ENCODE data around the gene WDR82. TPM values are rescaled to one million over a fixed set of nuclear protein-coding genes. Genes with fewer than 3 reads are reported as not detected.

WDR82 gene
- total RNA-seq, 1 donor from 2014 or later, result 49.2 TPM

DNA sequence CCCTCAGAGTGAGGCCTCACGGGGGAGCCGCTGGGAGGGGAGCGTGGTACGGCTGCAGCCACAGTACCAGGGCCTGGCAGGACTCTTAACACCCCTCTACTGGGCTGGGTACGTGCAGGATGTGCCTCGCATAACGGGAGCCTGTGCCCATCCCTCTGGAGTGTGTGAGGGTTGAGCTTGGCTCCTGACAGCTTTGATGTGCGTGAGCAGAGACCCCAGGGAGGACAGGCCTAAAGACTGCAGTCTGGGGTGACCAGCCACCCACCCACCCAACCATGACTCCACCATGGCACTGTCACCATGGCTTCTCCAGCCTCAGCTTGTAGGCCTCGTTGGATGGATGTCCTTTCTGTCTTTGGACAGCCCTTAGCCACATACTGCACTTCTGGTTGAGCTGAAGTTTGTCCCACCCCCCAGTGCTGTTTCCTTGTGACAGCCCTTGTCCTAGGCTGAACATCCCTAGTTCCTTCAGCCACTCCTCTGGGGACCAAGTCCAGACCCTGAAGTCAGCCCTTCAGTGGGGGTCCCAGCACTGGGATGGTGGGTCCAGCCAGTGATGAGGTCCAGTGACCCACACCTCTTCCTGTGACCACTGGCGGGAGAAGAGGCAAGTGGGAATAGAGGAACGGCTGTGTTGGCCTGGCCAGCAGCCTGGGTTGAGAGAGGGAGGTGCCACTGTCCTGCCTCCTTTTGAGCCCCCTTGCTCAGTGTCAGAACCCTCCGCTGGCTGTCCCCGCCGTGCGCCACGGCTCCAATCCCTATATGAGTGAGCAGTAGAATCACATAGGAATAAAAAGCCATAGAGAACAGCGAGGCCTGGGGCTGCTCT is 15.3 kb upstream of the WDR82 start:
- peaks cover 16% of the 10 kb centered on the region for H3K27me3 Mint-ChIP-seq (ENCODE audit: insufficient read depth, low read depth)
- no peaks in the 10 kb centered on the region for H3K9me3 ChIP-seq (ENCODE audit: low read depth)
- H3F3A ChIP-seq (ENCODE audit: low read depth), result peaks cover 1% of the 10 kb centered on the region
- TF ChIP-seq, protein P1, sequence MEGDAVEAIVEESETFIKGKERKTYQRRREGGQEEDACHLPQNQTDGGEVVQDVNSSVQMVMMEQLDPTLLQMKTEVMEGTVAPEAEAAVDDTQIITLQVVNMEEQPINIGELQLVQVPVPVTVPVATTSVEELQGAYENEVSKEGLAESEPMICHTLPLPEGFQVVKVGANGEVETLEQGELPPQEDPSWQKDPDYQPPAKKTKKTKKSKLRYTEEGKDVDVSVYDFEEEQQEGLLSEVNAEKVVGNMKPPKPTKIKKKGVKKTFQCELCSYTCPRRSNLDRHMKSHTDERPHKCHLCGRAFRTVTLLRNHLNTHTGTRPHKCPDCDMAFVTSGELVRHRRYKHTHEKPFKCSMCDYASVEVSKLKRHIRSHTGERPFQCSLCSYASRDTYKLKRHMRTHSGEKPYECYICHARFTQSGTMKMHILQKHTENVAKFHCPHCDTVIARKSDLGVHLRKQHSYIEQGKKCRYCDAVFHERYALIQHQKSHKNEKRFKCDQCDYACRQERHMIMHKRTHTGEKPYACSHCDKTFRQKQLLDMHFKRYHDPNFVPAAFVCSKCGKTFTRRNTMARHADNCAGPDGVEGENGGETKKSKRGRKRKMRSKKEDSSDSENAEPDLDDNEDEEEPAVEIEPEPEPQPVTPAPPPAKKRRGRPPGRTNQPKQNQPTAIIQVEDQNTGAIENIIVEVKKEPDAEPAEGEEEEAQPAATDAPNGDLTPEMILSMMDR (IDR thresholded peaks at IDR 0.05), result no peak
- TF ChIP-seq EZH2 (IDR thresholded peaks at IDR 0.05) (no peak), EZH2phosphoT487 (IDR thresholded peaks at IDR 0.05) (no peak)
- no peaks in the 10 kb centered on the region for H3K79me2 ChIP-seq (ENCODE audit: low read depth)
- no peaks in the 10 kb centered on the region for H3K27me3 ChIP-seq
- peaks cover 3% of the 10 kb centered on the region for H3K36me3 Mint-ChIP-seq
- H3K4me1 ChIP-seq, result peaks cover 11% of the 10 kb centered on the region
- H3K9ac ChIP-seq, result no peak overlapping the region
- no peak overlapping the region for H3K4me3 Mint-ChIP-seq
- no peak for DNase-seq (ENCODE audit: low spot score)
- peaks cover 26% of the 10 kb centered on the region for H3K4me1 Mint-ChIP-seq
- H3K27ac ChIP-seq, result no peak overlapping the region
- no peaks in the 10 kb centered on the region for H3K9me3 Mint-ChIP-seq
- H3K27ac Mint-ChIP-seq, result no peak overlapping the region
- H4K20me1 ChIP-seq (ENCODE audit: low read depth), result no peaks in the 10 kb centered on the region
- H3K36me3 ChIP-seq, result no peaks in the 10 kb centered on the region
- no peak overlapping the region for H3K4me2 ChIP-seq
- H3K4me3 ChIP-seq, result no peak overlapping the region
- no peak overlapping the region for H2AFZ ChIP-seq (replicated peaks)

GRCh38 chr3:52292247-52293065 is 14.0 kb upstream of the WDR82 start:
- no peaks in the 10 kb centered on the region for H3K27me3 ChIP-seq
- H3K27ac ChIP-seq, result no peak overlapping the region
- H3K4me1 ChIP-seq, result no peaks in the 10 kb centered on the region
- Mint-ChIP-seq H3K4me1 (peaks cover 20% of the 10 kb centered on the region), H3K36me3 (peaks cover 3% of the 10 kb centered on the region), H3K4me3 (no peak overlapping the region), H3K9me3 (no peaks in the 10 kb centered on the region), H3K27ac (no peak overlapping the region), H3K27me3 (ENCODE audit: insufficient read depth, low read depth) (peaks cover 10% of the 10 kb centered on the region)
- H2AFZ ChIP-seq (replicated peaks), result no peak overlapping the region
- no peak overlapping the region for H3K4me2 ChIP-seq
- DNase-seq (ENCODE audit: low spot score), result no peak
- H3K36me3 ChIP-seq, result no peaks in the 10 kb centered on the region
- H3K4me3 ChIP-seq, result no peak overlapping the region
- peaks cover under 1% of the 10 kb centered on the region for H3K79me2 ChIP-seq (ENCODE audit: low read depth)
- H3F3A ChIP-seq (ENCODE audit: low read depth), result peaks cover 9% of the 10 kb centered on the region
- H3K9ac ChIP-seq, result no peak overlapping the region
- TF ChIP-seq EZH2phosphoT487 (IDR thresholded peaks at IDR 0.05), result no peak
- TF ChIP-seq EZH2 (IDR thresholded peaks at IDR 0.05), result no peak
- TF ChIP-seq, protein P1 (IDR thresholded peaks at IDR 0.05), result no peak
- H4K20me1 ChIP-seq (ENCODE audit: low read depth), result no peaks in the 10 kb centered on the region
- H3K9me3 ChIP-seq (ENCODE audit: low read depth), result no peaks in the 10 kb centered on the region

DNA sequence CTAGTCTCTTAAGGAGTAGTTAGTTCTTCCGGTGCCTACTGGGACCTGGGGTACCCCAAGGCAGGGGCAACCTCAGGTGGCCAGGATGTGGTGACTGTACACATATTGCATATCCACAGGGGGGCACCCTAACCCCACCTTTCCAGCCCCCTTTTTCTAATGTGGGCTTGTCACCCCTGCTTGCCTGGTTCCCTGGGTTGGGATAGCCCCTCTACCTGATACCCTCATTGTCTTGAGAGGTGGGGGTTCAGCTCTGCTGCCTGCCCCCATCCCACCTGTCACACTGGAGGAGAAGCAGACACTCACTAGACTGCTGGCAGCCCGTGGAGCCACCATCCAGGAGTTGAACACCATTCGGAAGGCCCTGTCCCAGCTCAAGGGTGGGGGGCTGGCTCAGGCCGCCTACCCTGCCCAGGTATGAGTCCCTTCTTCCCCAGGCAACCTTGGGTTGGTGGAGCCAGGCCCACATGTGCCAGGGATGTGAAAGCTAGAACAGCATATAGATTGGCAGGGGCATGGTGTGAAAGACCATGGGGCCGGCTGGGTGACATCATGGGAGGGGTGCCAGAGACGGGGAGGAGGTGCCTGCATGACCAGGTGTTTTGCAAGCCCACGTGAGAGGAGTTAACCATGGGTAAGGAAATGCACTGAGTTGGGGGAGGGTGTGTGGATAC is 13.2 kb upstream of the WDR82 start:
- Histone ChIP-seq H3K9me3 (ENCODE audit: low read depth) (no peaks in the 10 kb centered on the region), H3K9ac (no peak overlapping the region), H3K79me2 (ENCODE audit: low read depth) (peaks cover 8% of the 10 kb centered on the region), H3K4me3 (no peak overlapping the region), H3F3A (ENCODE audit: low read depth) (peaks cover 17% of the 10 kb centered on the region), H3K4me1 (peaks cover 4% of the 10 kb centered on the region), H2AFZ (replicated peaks) (no peak overlapping the region), H3K27me3 (no peaks in the 10 kb centered on the region), H3K4me2 (no peak overlapping the region), H3K36me3 (no peaks in the 10 kb centered on the region), H4K20me1 (ENCODE audit: low read depth) (no peaks in the 10 kb centered on the region), H3K27ac (no peak overlapping the region)
- Mint-ChIP-seq H3K9me3 (no peaks in the 10 kb centered on the region), H3K36me3 (peaks cover 3% of the 10 kb centered on the region), H3K4me1 (peaks cover 23% of the 10 kb centered on the region), H3K4me3 (no peak overlapping the region), H3K27ac (peak overlapping the region; percentile 87), H3K27me3 (ENCODE audit: insufficient read depth, low read depth) (peaks cover 9% of the 10 kb centered on the region)
- no peak for TF ChIP-seq EZH2 (IDR thresholded peaks at IDR 0.05)
- TF ChIP-seq, protein P1 (IDR thresholded peaks at IDR 0.05), result peak; percentile 70
- peak; percentile 67 for DNase-seq (ENCODE audit: low spot score)

Measured in neural progenitor cell (in vitro differentiated cells).